Measurements from ENCODE around the gene NFX1. TPM values are rescaled to one million over a fixed set of nuclear protein-coding genes. Genes with fewer than 3 reads are reported as not detected.
A peak's percentile ranks its signal among the peaks of the same experiment; 100 is the strongest.
"Not testable (repeated sequence)": the region's sequence is repeated elsewhere in the genome, so short reads cannot be mapped to it uniquely, and the experiment has no call there.

The NFX1 gene
- polyA plus RNA-seq, 1 donor = 33.4 TPM

DNA sequence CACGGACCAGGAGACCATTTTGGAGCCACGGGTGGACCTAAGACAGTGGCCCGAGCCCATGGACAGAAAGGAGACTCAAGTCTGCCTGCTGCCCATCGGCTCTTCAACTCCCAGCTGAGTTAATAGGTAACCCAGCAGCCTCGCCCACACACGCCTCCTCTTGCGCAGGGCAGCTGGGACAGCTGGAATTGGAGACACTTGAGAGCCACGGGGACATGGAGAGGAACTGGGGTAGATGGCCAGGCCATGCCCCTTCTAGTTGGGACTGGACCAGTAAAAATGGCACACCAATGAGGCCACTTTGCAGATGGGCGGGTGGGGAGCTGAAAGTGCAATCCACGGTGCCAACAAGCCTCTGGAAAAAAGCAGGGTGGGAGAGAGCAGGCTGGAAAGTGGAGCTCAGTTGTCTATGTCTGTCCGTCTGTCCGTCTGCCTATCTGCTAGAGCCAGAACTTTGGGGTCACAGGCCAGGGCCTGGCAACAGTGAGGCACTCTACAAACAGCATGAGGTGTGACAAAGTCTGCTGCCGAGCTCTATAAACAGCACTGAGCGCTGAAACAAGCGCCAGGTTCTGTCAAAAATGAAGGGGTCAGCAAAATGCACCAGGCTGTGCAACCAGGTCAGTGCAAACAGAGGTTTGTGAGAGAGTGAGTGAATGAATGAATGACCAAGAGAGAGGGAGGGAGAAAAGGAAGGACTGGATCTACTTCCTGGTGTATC is 105.0 kb downstream of the NFX1 start:
- DNase-seq = peak; percentile 82 to 87
- not testable (repeated sequence) for H3K36me3 ChIP-seq (ENCODE audit: control insufficient read depth, insufficient read depth, low read length)

DNA sequence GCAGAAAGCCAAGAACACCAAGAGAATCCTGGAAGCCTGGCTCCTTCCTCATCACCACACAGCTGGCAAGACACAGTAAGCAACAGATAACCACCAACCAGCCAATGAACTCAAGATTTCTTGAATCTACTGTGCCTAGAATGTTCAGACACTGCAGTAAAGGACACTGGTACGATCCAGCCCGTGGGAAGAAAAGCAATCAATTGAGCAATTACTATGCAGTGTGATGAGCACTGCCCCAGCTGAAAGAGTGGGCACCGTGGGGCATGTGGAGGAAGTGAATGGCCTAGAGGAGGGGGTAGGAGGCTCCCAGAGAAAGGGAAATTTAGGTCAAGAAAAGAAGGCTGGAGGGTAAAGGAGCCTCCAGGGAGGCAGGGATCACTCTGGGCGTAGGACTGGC is 107.5 kb downstream of the NFX1 start:
- not testable (repeated sequence) for H3K27me3 ChIP-seq (ENCODE audit: control insufficient read depth, insufficient read depth, low read length); H3K9me3 ChIP-seq (ENCODE audit: control insufficient read depth, low read depth, low read length); H3K4me3 ChIP-seq (ENCODE audit: low read length); H3K36me3 ChIP-seq (ENCODE audit: control insufficient read depth, insufficient read depth, low read length); H3K27ac ChIP-seq (ENCODE audit: low read length); DNase-seq
- peaks cover 17% of the 10 kb centered on the region for H3K4me1 ChIP-seq (ENCODE audit: control insufficient read depth, insufficient read depth, low read length)
- WGBS (ENCODE audit: insufficient coverage, low lambda C conversion rate) = no CpG with 5 or more reads among the region's 4 CpGs

More for the DNA sequence above, 105.0 kb downstream of the NFX1 start:
- no CpG with 5 or more reads among the region's 15 CpGs for WGBS (ENCODE audit: insufficient coverage, low lambda C conversion rate)
- Histone ChIP-seq H3K27ac (ENCODE audit: low read length) (peak overlapping the region; percentile 85), H3K4me1 (ENCODE audit: control insufficient read depth, insufficient read depth, low read length) (peaks cover 33% of the 10 kb centered on the region), H3K4me3 (ENCODE audit: low read length) (peak overlapping the region; percentile 40)
- H3K27me3 ChIP-seq (ENCODE audit: control insufficient read depth, insufficient read depth, low read length); H3K9me3 ChIP-seq (ENCODE audit: control insufficient read depth, low read depth, low read length): not testable (repeated sequence)

DNA sequence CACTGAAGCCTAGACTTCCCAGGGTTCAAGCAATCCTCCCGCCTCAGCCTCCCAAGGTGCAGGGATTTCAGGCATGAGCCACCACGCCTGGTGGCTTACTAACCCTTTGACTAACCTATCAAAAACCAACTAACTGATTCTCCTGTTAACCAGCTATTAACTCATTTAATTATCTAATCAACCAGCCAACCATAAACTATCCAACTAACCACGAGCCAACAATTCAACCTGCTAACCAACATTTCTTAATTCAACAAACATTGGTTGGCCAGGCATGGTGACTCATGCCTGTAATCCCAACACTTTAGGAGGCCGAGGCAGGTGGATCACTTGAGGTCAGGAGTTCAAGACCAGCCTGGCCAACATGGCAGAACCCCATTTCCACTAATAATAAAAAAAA is 108.7 kb downstream of the NFX1 start:
- not testable (repeated sequence) for DNase-seq; H3K36me3 ChIP-seq (ENCODE audit: control insufficient read depth, insufficient read depth, low read length); H3K27me3 ChIP-seq (ENCODE audit: control insufficient read depth, insufficient read depth, low read length); H3K4me3 ChIP-seq (ENCODE audit: low read length); H3K27ac ChIP-seq (ENCODE audit: low read length); H3K9me3 ChIP-seq (ENCODE audit: control insufficient read depth, low read depth, low read length)
- peaks cover 13% of the 10 kb centered on the region for H3K4me1 ChIP-seq (ENCODE audit: control insufficient read depth, insufficient read depth, low read length)
- no CpG with 5 or more reads among the region's 4 CpGs for WGBS (ENCODE audit: insufficient coverage, low lambda C conversion rate)

DNA sequence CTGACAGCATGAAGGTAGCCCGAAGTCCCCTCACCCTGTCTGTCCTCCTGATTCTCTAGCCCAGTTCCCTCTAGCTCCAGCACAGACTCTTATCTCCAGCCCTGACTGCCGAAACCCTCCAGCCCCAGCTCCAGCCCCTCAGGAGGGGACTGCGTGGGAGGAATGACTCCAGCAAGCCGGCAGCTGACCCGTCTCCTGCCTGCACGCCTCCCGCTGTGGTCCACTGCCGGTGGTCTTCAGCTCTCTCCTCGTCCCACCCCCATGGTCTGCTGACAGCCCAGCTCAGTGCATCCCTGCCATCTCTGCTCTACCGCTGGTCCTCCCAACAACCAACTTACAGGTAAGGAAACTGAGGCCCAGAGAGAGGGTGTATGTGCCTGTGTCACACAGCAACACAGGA is 111.5 kb downstream of the NFX1 start:
- not testable (repeated sequence) for H3K36me3 ChIP-seq (ENCODE audit: control insufficient read depth, insufficient read depth, low read length); H3K9me3 ChIP-seq (ENCODE audit: control insufficient read depth, low read depth, low read length); H3K27me3 ChIP-seq (ENCODE audit: control insufficient read depth, insufficient read depth, low read length); H3K4me3 ChIP-seq (ENCODE audit: low read length); H3K27ac ChIP-seq (ENCODE audit: low read length); DNase-seq
- no CpG with 5 or more reads among the region's 10 CpGs for WGBS (ENCODE audit: insufficient coverage, low lambda C conversion rate)
- peaks cover 10% of the 10 kb centered on the region for H3K4me1 ChIP-seq (ENCODE audit: control insufficient read depth, insufficient read depth, low read length)

DNA sequence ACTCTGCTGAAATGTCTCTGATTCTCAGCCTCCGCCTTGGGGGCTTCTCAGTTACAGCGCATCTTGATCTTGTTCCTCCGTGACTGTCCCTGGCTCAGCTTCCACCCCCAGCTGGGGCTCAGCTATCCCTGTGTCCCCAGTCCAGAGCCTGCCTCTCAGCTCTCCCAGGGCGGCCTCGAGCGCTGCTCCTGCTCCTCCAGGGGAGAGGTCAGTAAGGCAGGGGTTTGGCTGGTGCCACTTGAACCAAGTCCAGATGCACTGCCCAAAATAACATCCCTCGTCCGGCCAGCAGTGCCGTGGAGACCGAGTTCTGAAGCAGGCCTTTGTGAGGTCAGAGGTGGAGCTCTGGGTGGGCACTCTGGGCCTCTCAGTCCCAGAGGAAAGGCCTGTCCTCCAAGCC is 112.1 kb downstream of the NFX1 start, which contains the start of gene AQP7:
TSS of gene AQP7 (minus strand) at position 198 of the 400 bp plus-strand sequence. CDS start 1,306 bp downstream, outside the sequence.
- no CpG with 5 or more reads among the region's 10 CpGs for WGBS (ENCODE audit: insufficient coverage, low lambda C conversion rate)
- not testable (repeated sequence) for H3K27ac ChIP-seq (ENCODE audit: low read length); H3K4me3 ChIP-seq (ENCODE audit: low read length)

DNA sequence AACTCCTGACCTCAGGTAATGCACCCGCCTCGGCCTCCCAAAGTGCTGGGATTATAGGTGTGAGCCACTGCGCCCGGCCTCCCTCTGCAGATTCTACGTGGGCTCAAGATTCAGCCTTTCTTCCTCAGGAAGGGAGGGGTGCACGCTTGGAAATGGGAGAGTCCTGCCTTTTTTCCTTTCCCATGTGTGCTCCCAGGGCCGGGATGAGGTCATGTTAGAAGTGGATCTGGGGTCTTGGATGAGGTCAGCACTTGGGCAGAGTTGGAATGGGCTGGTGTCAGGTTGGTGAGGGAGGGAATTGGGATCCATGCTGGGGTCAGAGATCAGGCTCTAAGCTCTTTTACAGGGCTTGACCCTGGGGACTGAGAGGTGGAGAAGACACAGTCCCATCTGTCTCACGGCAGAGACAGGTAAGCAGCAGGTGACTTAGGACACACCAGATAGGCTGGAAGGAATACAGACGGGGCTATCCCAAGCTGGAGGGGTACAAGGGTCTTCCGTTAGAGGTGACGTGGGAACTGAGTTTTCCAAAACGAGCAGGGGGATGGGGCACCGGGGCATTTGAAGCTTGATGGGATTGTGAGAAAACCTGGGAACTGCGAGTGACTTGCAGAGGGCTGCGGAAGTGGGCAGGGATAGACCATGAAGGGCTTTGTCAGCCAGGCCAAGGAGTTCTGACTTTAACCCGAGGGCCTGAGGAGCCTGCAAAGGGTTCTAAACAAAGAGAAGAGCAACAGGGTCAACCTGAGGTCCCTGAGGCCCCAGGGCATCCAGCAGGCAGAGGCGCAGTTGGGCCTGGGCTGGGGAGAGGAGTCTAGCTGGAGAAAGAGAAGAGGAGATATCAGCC is 113.8 kb downstream of the NFX1 start:
- no peak overlapping the region for H3K4me3 ChIP-seq (ENCODE audit: low read length)
- no peak for DNase-seq
- H3K27me3 ChIP-seq (ENCODE audit: control insufficient read depth, insufficient read depth, low read length) = no peaks in the 10 kb centered on the region
- H3K9me3 ChIP-seq (ENCODE audit: control insufficient read depth, low read depth, low read length) = no peaks in the 10 kb centered on the region
- no peak overlapping the region for H3K27ac ChIP-seq (ENCODE audit: low read length)
- H3K36me3 ChIP-seq (ENCODE audit: control insufficient read depth, insufficient read depth, low read length) = no peaks in the 10 kb centered on the region
- 80% methylated on average over 1 of the region's 17 CpGs for WGBS (ENCODE audit: insufficient coverage, low lambda C conversion rate)
- H3K4me1 ChIP-seq (ENCODE audit: control insufficient read depth, insufficient read depth, low read length) = peaks cover 10% of the 10 kb centered on the region

More for the DNA sequence above, 112.1 kb downstream of the NFX1 start, which contains the start of gene AQP7:
- not testable (repeated sequence) for DNase-seq; H3K9me3 ChIP-seq (ENCODE audit: control insufficient read depth, low read depth, low read length); H3K27me3 ChIP-seq (ENCODE audit: control insufficient read depth, insufficient read depth, low read length); H3K36me3 ChIP-seq (ENCODE audit: control insufficient read depth, insufficient read depth, low read length)
- H3K4me1 ChIP-seq (ENCODE audit: control insufficient read depth, insufficient read depth, low read length) = peaks cover 10% of the 10 kb centered on the region

DNA sequence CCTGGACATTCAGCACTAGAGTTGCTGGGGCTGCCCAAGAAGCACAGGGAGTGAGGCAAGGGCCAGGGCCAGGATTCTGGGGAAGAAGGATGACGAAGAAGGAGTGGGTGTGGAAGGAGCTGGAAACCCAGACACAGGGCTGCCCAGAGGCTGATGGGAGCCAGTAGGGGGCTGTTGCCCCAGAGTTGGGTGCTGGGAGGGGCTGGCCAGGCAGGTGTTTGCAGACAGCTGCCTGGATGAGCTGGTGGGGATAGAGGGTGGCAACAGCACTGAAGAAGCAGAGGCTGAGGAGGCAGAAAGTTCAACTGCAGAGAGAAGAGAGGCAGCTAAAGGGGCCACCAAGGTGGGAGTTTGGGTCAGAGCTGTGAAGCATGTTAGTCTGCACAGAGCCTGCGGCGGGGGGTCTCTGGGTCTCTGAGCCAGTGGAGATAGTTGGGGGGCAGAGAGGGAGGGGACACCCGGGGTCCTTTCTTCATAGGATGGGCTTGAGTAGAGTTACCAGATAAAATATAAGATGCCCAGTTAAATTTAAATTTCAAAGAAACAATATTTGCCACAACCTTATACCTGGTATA is 114.6 kb downstream of the NFX1 start:
- no peak overlapping the region for H3K4me3 ChIP-seq (ENCODE audit: low read length)
- DNase-seq = no peak
- H3K36me3 ChIP-seq (ENCODE audit: control insufficient read depth, insufficient read depth, low read length) = no peaks in the 10 kb centered on the region
- no peak overlapping the region for H3K27ac ChIP-seq (ENCODE audit: low read length)
- no peaks in the 10 kb centered on the region for H3K9me3 ChIP-seq (ENCODE audit: control insufficient read depth, low read depth, low read length)
- WGBS (ENCODE audit: insufficient coverage, low lambda C conversion rate) = 50% methylated on average over 1 of the region's 4 CpGs
- no peaks in the 10 kb centered on the region for H3K27me3 ChIP-seq (ENCODE audit: control insufficient read depth, insufficient read depth, low read length)
- H3K4me1 ChIP-seq (ENCODE audit: control insufficient read depth, insufficient read depth, low read length) = peaks cover 10% of the 10 kb centered on the region

DNA sequence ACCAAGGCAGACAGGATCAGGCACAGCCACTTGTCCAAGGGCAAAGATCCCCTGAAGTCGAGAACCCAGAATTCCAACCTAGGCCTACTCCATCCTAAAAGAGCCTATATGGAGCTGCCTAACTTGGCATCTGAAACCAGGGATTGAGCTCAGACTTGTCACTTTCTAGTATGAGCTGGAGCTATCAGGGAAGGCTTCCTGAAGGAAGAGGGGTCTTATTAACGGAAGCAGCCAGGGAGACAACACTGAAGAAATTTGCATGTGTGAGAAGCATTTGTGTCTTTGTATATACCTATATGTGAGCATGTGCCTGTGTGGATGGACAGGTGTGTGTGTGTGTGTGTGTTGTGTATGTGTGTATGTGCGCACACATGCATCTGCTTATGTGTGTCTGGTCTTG is 116.7 kb downstream of the NFX1 start:
- no peaks in the 10 kb centered on the region for H3K36me3 ChIP-seq (ENCODE audit: control insufficient read depth, insufficient read depth, low read length)
- H3K27me3 ChIP-seq (ENCODE audit: control insufficient read depth, insufficient read depth, low read length) = no peaks in the 10 kb centered on the region
- DNase-seq = no peak
- WGBS (ENCODE audit: insufficient coverage, low lambda C conversion rate) = no CpG with 5 or more reads among the region's 3 CpGs
- no peak overlapping the region for H3K27ac ChIP-seq (ENCODE audit: low read length)
- no peaks in the 10 kb centered on the region for H3K9me3 ChIP-seq (ENCODE audit: control insufficient read depth, low read depth, low read length)
- no peak overlapping the region for H3K4me3 ChIP-seq (ENCODE audit: low read length)
- H3K4me1 ChIP-seq (ENCODE audit: control insufficient read depth, insufficient read depth, low read length) = peaks cover 10% of the 10 kb centered on the region

DNA sequence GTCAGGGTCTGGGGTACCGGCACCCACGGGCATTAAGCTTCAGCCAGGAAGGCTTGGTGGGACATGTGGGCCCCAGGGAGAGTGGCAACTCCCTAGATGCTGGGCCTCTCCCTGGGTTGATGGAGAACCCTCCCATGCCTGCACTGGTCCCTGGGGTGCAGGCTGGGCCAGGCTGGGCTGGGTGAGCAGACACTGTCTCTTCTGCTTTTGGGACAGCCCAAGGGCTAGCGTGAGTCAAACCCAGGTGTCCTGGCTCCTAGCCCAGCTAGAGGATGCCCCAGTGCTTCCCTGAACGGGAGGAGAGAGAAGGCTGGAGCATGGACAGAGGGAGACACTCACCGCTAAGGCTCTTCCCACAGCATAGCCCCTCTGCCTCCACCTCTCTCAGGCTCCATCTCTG is 117.8 kb downstream of the NFX1 start:
- peaks cover 7% of the 10 kb centered on the region for H3K4me1 ChIP-seq (ENCODE audit: control insufficient read depth, insufficient read depth, low read length)
- WGBS (ENCODE audit: insufficient coverage, low lambda C conversion rate) = no CpG with 5 or more reads among the region's 5 CpGs
- H3K36me3 ChIP-seq (ENCODE audit: control insufficient read depth, insufficient read depth, low read length) = no peaks in the 10 kb centered on the region

DNA sequence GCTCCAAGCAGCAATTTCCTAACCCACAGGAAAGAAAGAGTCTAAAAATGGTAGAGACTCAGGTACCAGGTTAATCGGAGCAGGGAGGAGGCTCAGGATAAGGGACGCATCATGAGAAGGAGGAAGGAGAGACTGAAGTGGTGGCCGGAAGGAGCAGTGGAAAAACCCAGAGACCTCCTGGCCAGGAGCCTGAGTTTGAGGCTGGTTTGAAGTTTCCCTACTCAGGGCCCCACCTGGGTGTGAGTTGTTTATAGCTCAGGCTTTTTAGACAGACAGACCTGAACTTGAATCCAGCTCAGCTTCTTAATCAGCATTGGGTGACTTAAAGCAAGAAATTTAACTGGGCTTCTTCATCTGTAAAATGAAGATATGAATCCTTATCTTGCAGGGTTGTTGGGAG is 124.0 kb downstream of the NFX1 start:
- Histone ChIP-seq H3K27me3 (ENCODE audit: control insufficient read depth, insufficient read depth, low read length) (no peaks in the 10 kb centered on the region), H3K36me3 (ENCODE audit: control insufficient read depth, insufficient read depth, low read length) (no peaks in the 10 kb centered on the region), H3K27ac (ENCODE audit: low read length) (peak overlapping the region; percentile 42), H3K4me1 (ENCODE audit: control insufficient read depth, insufficient read depth, low read length) (peaks cover 31% of the 10 kb centered on the region), H3K4me3 (ENCODE audit: low read length) (no peak overlapping the region), H3K9me3 (ENCODE audit: control insufficient read depth, low read depth, low read length) (no peaks in the 10 kb centered on the region)
- peak in 1 of 2 donors; percentile 26 for DNase-seq
- 62% methylated on average over 2 of the region's 3 CpGs for WGBS (ENCODE audit: insufficient coverage, low lambda C conversion rate)

More for the DNA sequence above, 117.8 kb downstream of the NFX1 start:
- Histone ChIP-seq H3K9me3 (ENCODE audit: control insufficient read depth, low read depth, low read length) (no peaks in the 10 kb centered on the region), H3K27me3 (ENCODE audit: control insufficient read depth, insufficient read depth, low read length) (no peaks in the 10 kb centered on the region), H3K4me3 (ENCODE audit: low read length) (no peak overlapping the region), H3K27ac (ENCODE audit: low read length) (no peak overlapping the region)
- no peak for DNase-seq
